ENCODE results near the gene SCN4B.
"Not testable (repeated sequence)": the region's sequence is repeated elsewhere in the genome, so short reads cannot be mapped to it uniquely, and the experiment has no call there.

SCN4B gene, protein sequence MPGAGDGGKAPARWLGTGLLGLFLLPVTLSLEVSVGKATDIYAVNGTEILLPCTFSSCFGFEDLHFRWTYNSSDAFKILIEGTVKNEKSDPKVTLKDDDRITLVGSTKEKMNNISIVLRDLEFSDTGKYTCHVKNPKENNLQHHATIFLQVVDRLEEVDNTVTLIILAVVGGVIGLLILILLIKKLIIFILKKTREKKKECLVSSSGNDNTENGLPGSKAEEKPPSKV

DNA sequence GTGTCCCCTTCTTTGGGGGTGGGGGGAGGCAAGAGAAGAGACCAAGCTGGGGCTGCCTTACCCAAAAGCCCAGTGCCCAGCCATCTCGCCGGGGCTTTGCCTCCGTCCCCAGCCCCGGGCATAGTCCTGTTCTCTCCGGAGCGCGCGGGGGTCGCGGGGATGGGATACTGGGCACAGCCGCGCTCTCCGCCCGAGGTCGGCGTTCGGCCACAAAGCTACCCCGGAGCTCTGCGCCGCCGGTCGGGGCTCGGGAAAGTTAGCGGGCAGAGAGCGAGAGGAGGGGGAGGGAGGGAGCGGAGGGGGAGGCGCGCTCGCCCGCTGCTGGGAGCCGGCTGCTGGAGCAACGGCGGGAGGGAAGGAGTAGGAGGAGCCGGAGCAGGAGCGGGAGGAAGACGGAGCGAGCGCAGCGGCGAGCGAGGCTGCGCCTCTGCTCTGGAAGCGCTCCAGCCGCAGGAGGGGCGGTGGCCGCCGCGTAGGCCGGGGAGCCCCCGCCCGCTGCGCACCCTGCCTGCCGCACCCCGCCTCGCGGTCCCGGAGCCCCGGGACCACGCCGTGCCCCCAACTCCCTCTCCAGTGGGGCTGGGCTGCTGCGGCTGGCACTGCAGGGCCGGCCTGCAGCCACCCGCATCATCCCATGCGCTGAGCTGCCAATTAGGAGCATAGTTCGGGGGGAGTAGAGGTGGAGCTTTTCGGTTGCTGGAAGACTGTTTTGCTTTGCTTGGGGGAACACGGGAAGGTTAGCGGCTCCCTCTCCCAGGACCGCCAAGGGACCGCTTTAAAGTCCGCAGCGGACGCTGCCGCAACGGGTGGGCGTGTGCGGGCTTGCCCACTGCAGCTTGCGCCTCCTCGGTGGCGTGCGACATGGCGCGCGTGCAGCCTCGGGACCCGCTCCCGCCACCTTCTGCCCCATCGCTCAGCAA lies at the start of gene SCN4B:
TSS of gene SCN4B (minus strand) at position 272 of the 920 bp plus-strand sequence. CDS start at position 122, 150 bp downstream.
- peak; percentile 52 to 77 (median 55) for DNase-seq

- no peak for DNase-seq
Measured at GRCh38 chr11:118201966-118202365, 49.3 kb upstream of the SCN4B start.

GRCh38 chr11:118200901-118201680 lies 48.5 kb upstream of the SCN4B start:
- DNase-seq = peak in 1 of 3 donors; percentile 14

- DNase-seq = peak in 1 of 3 donors; percentile 11
Measured at GRCh38 chr11:118200497-118200896, 47.9 kb upstream of the SCN4B start.

DNA sequence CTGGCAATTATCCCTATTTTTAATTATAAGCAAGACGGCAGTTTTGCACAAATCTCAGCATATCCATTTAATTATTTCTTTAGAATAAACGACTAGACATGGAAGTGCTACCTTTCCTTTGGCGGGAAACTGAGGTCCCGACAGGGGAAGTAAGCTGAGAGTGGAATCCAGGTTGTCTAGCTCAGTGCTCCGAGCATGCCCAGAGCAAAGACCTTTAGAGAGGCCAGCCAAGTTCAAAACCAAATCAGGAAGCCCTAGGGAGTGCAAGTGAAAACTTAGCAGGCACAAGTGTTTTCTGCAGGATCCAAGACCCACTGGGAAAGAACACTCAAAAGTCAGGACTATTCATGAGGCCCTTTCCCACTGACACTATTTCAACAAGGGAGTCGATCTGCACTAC lies 46.5 kb upstream of the SCN4B start:
- peak in 1 of 3 donors; percentile 5 for DNase-seq

DNA sequence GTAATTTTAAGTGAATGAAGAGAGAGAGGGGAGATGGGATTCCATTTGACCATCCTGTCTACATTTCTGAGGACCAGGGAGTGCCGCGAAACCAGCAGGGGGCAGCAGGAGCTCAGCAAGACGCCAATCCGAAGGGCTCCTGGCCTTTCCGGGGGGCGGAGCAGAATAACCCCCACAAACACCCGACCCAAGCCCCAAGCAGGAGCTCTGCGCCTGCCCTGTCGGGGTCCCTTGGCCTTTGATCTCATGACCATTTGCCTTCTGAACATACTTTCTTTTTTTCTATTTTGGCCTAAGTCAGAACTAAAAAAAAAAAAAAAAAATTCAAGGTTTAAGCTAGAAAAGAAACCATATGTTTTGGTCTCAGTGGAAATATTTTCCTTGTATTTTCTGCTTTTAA lies 45.7 kb upstream of the SCN4B start:
- peak; percentile 83 to 90 (median 88) for DNase-seq

GRCh38 chr11:118194835-118195627 lies 42.4 kb upstream of the SCN4B start:
- DNase-seq = peak in 1 of 3 donors; percentile 17

- DNase-seq = peak in 1 of 3 donors; percentile 14
Measured at GRCh38 chr11:118193910-118194566, 41.4 kb upstream of the SCN4B start.

- DNase-seq = peak in 1 of 3 donors; percentile 10
Measured at GRCh38 chr11:118192817-118193216, 40.2 kb upstream of the SCN4B start.

DNA sequence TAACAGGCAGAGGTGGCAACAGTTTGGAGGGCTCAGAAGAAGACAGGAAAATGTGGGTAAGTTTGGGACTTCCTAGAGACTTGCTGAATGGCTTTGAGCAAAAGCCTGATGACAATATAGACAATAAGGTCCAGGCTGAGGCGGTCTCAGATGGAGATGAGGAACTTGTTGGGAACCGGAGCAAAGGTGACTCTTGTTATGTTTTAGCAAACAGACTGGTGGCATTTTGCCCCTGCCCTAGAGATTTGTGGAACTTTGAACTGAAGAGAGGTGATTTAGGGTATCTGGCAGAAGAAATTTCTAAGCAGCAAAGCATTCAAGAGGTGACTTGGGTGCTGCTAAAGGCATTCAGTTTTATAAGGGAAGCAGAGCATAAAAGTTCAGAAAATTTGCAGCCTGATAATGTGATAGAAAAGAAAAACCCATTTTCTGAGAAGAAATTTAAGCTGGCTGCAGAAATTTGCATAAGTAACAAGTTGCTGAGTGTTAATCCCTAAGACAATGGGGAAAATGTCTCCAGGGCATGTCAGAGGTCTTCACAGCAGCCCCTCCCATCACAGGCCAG lies 38.4 kb upstream of the SCN4B start:
- DNase-seq = not testable (repeated sequence)

DNA sequence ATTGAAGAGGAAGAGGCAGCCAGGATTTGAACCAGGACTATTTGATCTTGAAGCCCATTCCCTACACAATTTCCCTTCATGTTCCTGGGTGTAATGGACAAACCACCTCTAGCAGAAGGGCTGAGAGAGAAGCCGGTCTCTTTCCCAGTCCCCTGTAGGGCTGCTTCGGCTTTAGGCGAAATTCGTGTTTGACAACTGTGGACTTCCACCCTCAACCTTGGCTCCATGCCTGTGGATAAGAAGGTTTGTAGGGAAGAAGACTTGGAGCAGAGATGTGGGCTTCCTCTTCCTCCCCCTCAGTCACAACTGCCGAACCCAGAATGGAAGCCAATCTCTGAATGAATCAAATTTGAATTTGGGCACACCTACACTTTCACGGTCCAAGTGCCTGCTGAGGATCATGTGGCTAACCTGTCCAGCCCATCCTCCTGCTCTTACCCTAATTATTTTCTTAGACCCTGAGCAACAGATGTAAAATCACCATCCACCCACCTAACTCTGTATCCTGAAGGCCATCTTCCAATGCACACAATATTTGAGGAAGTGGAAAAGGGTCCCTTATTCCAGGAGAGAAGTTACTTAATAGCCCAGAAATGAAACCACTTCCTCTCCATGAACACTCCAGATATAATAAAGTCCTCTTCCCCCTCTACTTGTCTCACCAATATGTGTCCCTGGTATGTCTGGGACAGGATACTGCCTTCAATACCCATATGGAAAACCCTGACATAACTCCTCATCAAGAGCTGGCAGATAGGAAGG lies 33.9 kb upstream of the SCN4B start:
- peak; percentile 47 to 66 (median 63) for DNase-seq

DNA sequence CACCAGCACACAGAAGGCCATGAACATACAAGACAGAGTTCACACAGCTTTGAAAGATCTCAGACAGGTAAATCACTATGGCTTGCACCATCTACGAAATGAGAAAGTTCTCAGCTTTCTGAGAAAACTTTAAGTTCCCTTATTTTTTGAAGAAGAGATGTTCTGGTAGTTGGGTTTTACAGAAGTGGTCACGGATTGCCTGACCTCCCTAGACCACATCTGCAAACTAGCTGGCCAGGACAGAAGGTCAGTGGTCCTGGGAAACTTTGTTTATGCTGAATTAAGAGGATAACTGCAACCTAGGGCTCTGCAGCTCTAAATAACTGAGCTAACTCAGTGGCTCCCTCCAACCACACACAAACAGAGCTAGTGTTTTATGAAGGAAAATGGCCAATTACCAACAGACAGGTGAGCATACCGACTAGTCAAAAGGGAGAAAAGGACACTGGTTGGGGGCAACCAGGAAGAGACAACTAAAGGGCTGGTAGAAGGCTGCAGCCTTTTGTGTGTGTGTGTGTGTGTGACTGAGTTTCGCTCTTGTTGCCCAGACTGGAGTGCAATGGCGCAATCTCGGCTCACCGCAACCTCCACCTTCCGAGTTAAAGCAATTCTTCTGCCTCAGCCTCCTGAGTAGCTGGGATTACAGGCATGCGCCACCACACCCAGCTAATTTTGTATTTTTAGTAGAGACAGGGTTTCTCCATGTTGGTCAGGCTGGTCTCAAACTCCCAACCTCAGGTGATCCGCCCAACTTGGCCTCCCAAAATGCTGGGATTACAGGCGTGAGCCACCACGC lies 32.4 kb upstream of the SCN4B start:
- DNase-seq = peak; percentile 32 to 65 (median 57)

DNA sequence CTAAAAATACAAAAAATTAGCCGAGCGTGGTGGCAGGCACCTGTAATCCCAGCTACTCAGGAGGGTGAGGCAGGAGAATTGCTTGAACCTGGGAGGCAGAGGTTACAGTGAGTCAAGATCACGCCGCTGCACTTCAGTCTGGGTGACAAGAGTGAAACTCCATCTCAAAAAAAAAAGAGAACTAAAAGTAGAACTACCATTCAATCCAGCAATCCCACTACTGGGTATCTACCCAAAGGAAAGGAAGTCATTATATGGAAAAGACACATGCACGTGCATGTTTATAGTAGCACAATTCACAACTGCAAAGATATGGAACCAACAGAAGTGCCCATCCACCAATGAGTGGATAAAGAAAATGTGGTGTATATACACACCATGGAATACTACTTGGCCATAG lies 31.1 kb upstream of the SCN4B start:
- DNase-seq = peak; percentile 54 to 71 (median 67)

- no peak for DNase-seq
Measured at GRCh38 chr11:118180300-118180703, 27.7 kb upstream of the SCN4B start.

DNA sequence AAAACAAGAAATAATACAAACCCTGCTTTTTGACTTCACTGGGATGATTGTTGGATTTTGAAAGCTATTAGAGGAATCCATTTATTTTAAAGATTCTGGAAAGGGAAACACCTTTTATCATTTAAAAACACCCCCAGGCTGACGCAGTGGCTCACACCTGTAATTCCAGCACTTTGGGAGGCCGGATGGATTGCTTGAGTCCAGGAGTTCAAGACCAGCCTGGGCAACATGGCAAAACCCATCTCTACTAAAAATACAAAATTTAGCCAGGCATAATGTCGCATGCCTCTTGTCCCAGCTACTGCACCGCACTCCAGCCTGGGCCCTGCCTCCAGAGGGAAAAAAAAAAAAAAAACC lies 24.1 kb upstream of the SCN4B start:
- no peak for DNase-seq

GRCh38 chr11:118175993-118176777 lies 23.6 kb upstream of the SCN4B start, which contains the start of gene SCN2B:
SCN2B (minus strand) TSS chr11:118176639; CDS start chr11:118176431, 208 bp downstream.
- DNase-seq = no peak

DNA sequence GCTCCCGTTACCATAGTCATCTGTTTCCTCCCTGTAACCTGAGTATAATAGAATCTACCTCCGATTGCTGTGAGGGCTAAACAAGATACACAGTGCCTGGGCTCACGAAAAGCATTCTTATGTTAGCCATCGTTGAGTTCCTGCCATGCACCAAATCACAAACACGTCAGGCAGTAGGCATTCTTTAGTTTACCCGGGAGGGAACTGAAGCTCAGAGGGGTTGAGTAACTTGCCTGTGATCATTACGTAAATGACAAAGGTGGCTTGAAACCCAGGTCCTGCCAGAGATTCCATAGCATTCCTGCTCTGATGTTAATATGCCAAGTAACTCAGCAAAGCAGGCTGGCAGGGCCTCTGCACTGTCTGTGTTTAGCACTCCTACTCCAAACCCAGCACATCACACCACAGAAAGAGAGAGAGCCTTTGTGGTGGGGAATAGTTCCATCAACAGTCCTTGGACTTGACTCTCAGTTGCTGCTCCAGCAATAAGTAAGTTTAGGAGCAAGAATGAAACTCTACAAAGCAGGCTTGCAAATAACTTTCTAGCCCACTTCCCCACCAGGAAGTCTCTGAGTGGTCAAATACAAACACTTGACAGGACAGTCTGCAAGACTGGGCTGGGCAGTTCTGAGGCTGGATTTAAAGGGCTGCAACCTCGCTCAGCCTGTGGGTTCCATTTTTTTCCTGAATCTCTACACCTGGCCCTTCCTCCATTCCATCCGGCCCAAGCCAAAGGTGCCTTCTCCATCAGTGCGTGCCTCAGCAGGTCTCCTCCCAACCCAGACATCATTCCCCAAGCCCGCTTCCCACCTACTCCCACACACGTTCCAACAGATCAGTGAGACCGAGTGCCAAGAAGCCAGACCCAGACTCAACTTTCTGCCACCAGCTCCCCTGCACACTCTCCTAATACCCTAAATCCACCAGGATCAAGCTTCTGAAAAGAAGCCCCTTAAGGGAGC lies 22.7 kb upstream of the SCN4B start:
- no peak for DNase-seq

Data from suppressor macrophage treated with lipopolysaccharide for 1 hour (primary cell).